Thoracic aorta (tissue), 2 donors: ENCODE measurements around the gene B3GNT7. TPM values are rescaled to one million over a fixed set of nuclear protein-coding genes. Genes with fewer than 3 reads are reported as not detected.

ENCODE experiments used
- ATAC-seq: fragments of 150-250 bp; one replicate; pipeline ENCODE4 v1.8.0; 2017; ENCODE audit warnings: low read depth; ENCODE audit not compliant: insufficient number of reproducible peaks, low FRiP score
- DNase-seq: peaks from one replicate; pipeline ENCODE4 v3.0.0-alpha.2; 2020; ENCODE audit warnings: low spot score
- H3K27ac ChIP-seq, 2 donors: fragments of 200-600 bp; sonication (generic); 1 replicate in 1 of 2; 2 replicates in 1 of 2; pipeline ENCODE4 v1.5.1; 2016; ENCODE audit warnings: mild to moderate bottlenecking in 2 of 2, moderate library complexity in 2 of 2
- H3K27me3 ChIP-seq: fragments of 200-600 bp; sonication (generic); replicated peaks from 2 replicates; pipeline ENCODE4 v1.6.0; 2016; ENCODE audit warnings: mild to moderate bottlenecking; ENCODE audit not compliant: insufficient read depth
- H3K36me3 ChIP-seq: fragments of 200-600 bp; sonication (generic); one replicate; pipeline ENCODE4 v1.5.1; 2016
- H3K4me1 ChIP-seq, 2 donors: fragments of 200-600 bp; sonication (generic); 1 replicate in 1 of 2; 2 replicates in 1 of 2; pipeline versions ENCODE4 v1.5.1 to v1.6.0; 2016; ENCODE audit warnings: low read depth in 2 of 2, mild to moderate bottlenecking in 1 of 2; ENCODE audit not compliant: control insufficient read depth in 1 of 2
- H3K4me3 ChIP-seq: fragments of 200-600 bp; sonication (generic); 2 replicates; pipeline ENCODE4 v1.5.1; 2016; ENCODE audit warnings: mild to moderate bottlenecking
- H3K9me3 ChIP-seq: fragments of 200-600 bp; sonication (generic); 2 replicates; pipeline ENCODE4 v1.5.1; 2016
- CTCF ChIP-seq: fragments of 200-600 bp; sonication (generic); IDR thresholded peaks from one replicate; pipeline ENCODE4 v1.5.1; 2019; ENCODE audit warnings: antibody characterized with exemption
- total RNA-seq, 2 donors: library from RNA; depleted of rRNA; stranded (reverse); fragments of >200 nt; gene quantifications; one replicate each; pipeline versions ENCODE4 v1.1.0 to v1.2.3, GENCODE V29; 2016

Gene B3GNT7
- total RNA-seq, 2 donors from 2014 or later: 11.4 to 17.5 TPM

GRCh38 chr2:231351648-231352047, 43.9 kb upstream of the B3GNT7 start:
- no peaks in the 10 kb centered on the region for H3K36me3 ChIP-seq
- TF ChIP-seq CTCF: no peak

DNA sequence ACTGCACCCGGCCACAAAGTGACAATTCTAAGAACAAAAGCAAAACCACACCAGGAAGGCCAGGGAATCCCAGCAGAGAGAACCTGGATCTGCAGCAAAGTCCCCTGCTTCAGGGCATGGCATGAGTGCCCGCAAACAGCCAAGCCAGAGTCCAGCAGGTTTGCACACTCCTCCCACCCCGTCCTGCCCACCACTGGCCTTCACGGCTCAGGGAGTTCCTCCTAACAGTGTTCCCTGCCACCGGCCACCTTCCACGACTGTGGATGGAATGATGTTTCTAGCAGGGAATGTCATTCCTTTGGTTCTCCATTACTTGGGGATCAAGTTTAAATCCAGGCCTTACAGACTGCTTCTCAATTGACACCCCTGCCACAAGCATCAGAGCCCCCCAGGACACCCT, 42.0 kb upstream of the B3GNT7 start:
- H3K36me3 ChIP-seq: peaks cover 3% of the 10 kb centered on the region
- no peak overlapping the region for H3K27ac ChIP-seq
- H3K4me1 ChIP-seq: peaks cover 3 to 18% of the 10 kb centered on the region in 2 donors
- H3K4me3 ChIP-seq: no peak overlapping the region
- no peak for ATAC-seq
- TF ChIP-seq CTCF: no peak
- no peaks in the 10 kb centered on the region for H3K9me3 ChIP-seq
- no peak for DNase-seq
- H3K27me3 ChIP-seq: no peaks in the 10 kb centered on the region

More at GRCh38 chr2:231351648-231352047, 43.9 kb upstream of the B3GNT7 start:
- no peaks in the 10 kb centered on the region for H3K27me3 ChIP-seq
- H3K9me3 ChIP-seq: no peaks in the 10 kb centered on the region
- no peak for DNase-seq
- no peak overlapping the region for H3K4me3 ChIP-seq
- no peak for ATAC-seq
- peaks cover 3 to 15% of the 10 kb centered on the region in 2 donors for H3K4me1 ChIP-seq
- H3K27ac ChIP-seq: no peak overlapping the region

DNA sequence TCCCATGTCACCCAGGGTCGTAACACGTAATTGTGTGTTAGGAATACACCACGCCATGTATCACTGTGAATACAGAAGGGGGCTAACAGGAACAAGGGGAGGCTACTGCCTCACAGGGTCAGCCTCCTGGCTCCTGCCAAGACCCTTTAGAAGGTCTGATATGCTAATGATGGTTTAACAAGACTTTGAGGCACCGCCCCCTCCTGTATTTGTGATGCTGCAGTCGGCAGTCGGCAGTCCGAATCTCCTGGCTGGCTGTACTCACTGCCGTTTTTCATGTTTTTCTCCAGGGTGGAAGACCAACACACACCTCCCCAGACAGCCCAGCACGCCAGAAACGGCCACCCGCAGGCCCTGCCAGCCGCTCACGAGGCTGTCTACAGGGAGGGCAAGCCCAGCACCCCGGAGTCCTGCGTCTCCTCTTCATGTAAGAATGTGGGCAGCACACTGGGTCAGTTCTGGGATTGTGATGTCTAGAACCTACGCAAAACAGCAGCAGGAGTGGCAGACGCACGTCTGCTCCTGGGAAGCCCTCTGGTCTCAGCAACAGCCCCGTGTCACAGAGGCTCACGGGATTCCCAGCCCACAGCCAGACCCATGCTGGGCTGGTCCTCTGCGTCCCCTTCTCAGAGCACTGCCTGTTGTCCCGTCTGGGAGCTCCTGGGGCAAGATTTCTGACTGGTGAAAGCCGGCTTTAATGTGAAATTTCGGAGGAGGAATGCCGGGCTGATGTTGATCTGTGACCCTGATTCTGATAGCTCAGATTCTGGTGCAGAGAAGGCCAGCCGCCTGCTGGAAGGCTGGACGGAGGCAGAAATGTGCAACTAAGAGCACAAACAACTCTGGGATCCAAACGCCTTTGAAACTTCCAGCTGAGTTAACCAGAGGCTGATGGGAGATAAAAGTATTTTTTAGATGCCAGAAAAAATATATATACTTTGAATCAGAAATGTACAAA, 39.7 kb upstream of the B3GNT7 start:
- DNase-seq (no peak), ATAC-seq (no peak)
- peaks cover 12% of the 10 kb centered on the region for H3K36me3 ChIP-seq
- H3K27ac ChIP-seq: peak overlapping the region; percentile 64 to 81
- H3K9me3 ChIP-seq: no peaks in the 10 kb centered on the region
- H3K27me3 ChIP-seq: no peaks in the 10 kb centered on the region
- peak; percentile 33 for TF ChIP-seq CTCF
- peaks cover 3 to 18% of the 10 kb centered on the region in 2 donors for H3K4me1 ChIP-seq
- peak overlapping the region; percentile 42 for H3K4me3 ChIP-seq

- Histone ChIP-seq H3K4me1 (peaks cover 3 to 18% of the 10 kb centered on the region in 2 donors), H3K27me3 (no peaks in the 10 kb centered on the region), H3K27ac (peak overlapping the region; percentile 64 to 81), H3K4me3 (no peak overlapping the region), H3K9me3 (no peaks in the 10 kb centered on the region), H3K36me3 (peaks cover 18% of the 10 kb centered on the region)
- ATAC-seq (no peak), DNase-seq (no peak)
- TF ChIP-seq CTCF: peak; percentile 8
These were observed 39.1 kb upstream of the B3GNT7 start for GRCh38 chr2:231356466-231356844.

- Histone ChIP-seq H3K36me3 (peaks cover 23% of the 10 kb centered on the region), H3K27me3 (no peaks in the 10 kb centered on the region), H3K4me3 (no peak overlapping the region), H3K9me3 (no peaks in the 10 kb centered on the region), H3K27ac (peak overlapping the region in 1 of 2 donors; percentile 81), H3K4me1 (peaks cover 3 to 18% of the 10 kb centered on the region in 2 donors)
- DNase-seq (no peak), ATAC-seq (no peak)
- TF ChIP-seq CTCF: no peak
These were observed 38.5 kb upstream of the B3GNT7 start for GRCh38 chr2:231357048-231357447.
